Fibroblast of skin of abdomen (primary cell): ENCODE measurements around the gene SIPA1.
"Not testable (repeated sequence)": the region's sequence is repeated elsewhere in the genome, so short reads cannot be mapped to it uniquely, and the experiment has no call there.

Experiments used
- DNase-seq: peaks from one replicate; pipeline ENCODE4 v3.0.0-alpha.2; 2013

Gene SIPA1

DNA sequence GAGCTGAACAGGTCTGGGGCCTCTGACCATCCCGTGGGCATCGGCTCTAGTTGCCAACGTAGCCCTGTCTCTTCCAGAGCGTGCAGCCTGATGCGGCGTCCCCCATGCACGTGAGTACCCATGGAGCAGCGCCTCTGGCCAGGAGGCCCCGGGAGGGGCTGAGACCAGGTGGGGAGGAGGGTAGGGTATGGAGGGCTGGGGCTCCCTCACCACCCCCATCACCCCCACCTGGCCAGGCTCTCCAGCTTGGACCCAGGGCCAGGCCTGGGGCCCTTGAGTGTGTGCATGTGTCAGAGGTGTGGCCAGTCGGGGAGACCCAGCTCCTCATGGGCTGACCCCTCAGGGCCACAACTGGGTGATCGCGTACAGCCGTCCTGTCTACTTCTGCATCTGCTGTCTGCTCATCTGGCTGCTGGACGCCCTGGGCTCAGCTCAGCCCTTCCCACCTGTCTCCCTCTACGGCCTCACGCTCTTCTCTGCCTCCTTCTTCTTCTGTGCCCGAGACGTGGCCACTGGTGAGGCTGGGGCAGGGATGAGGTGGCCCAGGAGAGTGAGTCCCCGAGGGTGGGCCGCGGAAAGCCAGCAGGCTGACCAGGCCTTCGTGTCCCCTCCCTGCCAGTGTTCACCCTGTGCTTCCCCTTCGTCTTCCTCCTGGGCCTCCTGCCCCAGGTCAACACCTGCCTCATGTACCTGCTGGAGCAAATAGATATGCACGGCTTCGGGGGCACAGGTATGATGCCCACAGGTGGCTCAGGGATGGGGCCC is 13.9 kb upstream of the SIPA1 start:
- DNase-seq = no peak

DNA sequence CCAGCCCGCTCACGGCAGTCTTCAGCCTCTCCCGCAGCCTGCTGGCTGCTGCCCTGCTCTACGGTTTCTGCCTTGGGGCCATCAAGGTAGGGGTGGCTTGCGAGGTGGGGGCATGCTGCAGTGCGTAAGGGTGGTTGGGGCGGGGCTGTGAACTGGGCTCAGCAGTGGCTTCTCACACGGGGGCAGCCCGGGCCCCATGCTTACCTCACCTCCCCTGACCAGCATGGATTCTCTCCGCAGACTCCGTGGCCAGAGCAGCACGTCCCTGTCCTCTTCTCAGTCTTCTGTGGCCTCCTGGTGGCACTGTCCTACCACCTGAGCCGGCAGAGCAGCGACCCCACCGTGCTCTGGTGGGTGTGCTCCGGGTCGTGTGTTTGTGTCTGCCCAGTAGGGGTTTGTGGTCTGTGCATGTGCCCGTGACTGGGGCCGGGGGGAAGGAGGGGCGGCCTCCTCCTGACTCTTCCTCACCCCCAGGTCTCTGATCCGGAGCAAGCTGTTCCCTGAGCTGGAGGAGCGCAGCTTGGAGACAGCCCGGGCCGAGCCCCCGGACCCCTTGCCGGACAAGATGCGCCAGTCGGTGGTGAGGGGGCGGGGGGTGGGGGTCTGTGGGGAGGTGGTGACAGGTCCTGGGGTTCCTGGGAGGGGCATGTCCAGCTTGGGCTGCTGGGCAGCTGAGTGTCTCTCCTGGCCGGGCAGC is 12.8 kb upstream of the SIPA1 start:
- no peak for DNase-seq

DNA sequence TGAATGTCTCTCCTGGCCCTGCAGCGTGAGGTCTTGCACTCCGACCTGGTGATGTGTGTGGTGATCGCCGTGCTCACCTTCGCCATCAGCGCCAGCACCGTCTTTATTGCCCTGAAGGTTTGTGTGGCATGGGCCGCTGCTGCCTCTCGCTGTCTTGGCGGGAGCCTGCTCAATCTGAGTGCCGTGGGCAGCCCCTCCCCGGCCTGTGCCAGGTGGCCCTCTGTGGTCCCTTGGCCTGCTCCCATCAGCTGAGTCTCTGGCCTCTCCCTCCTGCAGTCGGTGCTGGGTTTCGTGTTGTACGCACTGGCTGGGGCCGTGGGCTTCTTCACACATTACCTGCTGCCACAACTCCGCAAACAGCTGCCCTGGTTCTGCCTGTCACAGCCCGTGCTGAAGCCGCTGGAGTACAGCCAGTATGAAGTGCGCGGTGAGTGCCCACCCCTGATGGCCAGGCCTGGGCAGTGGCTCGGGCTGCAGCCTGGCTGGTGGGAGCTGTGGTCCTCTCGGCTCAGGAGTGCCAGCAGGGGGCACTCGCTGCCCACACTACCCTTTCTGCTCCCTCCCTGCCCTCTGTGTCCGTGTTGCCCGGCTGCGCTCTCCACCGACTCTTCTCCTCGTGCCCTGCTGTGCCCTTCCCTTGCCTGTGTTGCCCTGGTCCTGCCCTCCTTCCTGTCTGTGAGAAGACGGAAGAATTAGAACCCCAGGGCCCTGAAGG is 12.1 kb upstream of the SIPA1 start:
- no peak for DNase-seq

DNA sequence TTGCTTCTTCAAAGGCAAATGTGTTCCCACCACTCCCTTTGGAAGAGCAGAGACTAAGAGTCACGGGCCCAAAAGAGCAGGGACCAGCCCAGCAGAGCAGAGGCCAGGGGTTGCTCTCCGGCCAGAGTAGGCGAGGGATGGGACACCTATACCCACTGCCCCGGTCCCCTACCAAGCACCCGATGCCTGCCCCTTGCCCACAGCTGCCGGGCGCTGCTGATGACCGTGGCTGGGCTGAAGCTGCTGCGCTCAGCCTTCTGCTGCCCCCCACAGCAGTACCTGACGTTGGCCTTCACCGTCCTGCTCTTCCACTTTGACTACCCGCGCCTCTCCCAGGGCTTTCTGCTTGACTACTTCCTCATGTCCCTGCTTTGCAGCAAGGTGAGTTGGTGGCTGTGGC is 10.7 kb upstream of the SIPA1 start:
- no peak for DNase-seq

DNA sequence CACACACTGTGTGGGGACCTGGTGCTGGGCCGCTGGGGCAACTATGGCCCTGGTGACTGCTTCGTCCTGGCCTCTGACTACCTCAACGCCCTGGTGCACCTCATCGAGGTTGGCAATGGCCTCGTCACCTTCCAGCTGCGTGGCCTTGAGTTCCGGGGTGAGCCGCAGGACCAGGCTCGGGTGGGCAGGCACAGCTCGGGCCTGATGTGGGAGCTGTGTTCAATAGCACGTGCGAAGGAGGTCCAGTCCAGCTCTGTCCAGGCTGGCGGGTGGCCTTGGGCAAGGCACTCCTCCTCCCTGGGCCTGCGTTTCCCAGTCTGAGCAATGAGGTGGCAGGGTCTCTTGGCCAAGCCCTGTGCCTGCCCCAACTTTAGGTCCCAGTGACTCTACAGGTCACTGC is 8.3 kb upstream of the SIPA1 start:
- no peak for DNase-seq

DNA sequence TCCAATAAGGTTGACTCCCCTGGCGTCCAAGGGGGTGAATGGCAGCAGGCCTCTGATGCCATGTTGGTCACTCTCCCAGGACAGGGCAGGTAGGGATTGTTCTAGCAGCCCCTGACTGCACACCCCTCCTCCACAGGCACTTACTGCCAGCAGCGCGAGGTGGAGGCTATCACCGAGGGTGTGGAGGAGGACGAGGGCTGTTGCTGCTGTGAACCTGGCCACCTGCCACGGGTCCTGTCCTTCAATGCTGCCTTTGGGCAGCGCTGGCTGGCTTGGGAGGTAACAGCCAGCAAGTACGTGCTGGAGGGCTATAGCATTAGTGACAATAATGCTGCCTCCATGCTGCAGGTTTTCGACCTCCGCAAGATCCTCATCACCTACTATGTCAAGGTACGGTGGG is 7.7 kb upstream of the SIPA1 start:
- no peak for DNase-seq

DNA sequence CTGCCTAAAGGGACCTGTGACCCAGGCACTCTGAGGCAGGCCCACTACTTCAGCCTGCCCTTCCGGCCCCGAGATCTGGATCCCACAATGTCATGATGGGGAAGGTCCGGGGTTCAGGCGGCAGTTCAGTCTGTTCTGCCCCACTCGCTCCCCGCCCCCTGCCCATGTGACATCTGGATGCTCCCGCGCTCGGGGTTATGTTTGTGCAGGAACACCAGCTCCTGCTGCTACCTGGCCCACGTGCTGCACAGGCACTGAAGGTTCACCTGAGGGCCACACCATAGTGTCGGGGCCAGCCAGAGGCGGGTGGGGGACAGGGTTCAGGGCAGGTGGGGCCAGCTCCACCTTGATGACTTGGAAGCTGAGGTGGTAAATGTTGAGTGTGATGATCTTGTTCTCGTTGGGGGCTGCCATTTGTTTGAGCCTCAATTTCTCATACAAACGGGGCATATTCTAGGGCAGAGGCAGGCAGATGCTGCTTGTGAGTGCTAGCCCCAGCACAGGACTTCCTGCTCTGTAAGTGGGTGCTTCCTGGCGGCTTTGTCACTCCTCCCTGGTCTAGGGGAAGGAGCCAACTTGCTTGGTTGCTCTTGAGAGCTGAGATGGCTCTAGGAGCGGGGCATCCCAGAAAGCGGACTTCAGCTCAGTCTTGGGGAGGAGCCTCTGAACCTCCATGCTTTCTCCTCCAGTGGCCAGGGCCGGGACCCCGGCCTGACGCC is 4.4 kb upstream of the SIPA1 start:
- no peak for DNase-seq

DNA sequence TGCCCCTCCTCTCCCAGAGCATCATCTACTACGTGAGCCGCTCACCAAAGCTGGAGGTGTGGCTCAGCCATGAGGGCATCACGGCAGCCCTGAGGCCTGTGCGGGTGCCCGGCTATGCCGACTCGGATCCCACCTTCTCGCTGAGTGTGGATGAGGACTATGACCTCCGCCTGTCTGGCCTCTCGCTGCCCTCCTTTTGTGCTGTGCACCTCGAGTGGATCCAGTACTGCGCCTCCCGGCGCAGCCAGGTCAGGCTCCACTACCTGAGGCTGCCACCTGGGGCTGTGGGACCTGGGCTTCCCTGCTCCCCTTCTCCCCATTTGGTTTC is 3.8 kb upstream of the SIPA1 start:
- no peak for DNase-seq

DNA sequence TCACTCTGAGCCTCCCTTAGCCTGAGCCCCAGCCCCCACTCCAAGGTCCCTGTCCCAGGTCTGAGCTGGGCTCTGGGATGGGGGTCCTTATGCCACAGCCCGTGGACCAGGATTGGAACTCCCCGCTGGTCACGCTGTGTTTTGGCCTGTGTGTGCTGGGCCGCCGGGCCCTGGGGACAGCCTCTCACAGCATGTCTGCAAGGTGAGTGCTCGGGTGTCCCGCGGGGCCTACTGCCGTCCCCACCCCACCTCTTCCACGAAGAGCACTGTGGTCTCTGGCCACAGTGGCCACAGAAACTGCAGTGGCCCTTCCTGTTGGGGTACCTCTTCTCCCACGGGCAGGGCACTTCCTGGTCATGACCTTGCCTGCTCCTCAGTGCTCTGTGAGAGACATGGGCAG is 3.5 kb upstream of the SIPA1 start:
- DNase-seq = no peak

DNA sequence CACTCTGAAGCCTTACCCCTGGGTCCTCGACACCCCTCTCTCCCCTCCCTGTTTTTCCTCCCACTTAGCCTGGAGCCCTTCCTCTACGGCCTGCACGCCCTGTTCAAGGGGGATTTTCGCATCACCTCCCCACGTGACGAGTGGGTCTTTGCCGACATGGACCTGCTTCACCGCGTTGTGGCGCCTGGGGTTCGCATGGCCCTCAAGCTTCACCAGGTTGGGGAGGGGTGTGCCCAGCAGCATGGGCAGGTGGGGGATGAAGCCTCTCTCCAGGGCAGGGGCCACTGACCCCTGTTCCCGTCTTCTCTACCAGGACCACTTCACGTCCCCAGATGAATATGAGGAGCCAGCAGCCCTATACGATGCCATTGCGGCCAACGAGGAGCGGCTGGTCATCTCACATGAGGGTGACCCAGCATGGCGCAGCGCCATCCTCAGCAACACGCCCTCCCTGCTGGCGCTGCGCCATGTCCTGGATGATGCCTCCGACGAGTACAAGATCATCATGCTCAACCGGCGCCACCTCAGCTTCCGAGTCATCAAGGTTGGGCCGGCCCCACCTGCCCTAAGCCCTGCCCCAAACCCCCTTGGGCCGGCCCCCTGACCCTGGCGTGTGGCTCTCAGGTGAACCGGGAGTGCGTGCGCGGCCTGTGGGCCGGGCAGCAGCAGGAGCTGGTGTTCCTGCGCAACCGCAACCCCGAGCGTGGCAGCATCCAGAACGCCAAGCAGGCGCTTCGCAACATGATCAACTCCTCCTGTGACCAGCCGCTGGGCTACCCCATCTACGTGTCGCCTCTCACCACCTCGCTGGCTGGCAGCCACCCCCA is 2.8 kb upstream of the SIPA1 start:
- no peak for DNase-seq

DNA sequence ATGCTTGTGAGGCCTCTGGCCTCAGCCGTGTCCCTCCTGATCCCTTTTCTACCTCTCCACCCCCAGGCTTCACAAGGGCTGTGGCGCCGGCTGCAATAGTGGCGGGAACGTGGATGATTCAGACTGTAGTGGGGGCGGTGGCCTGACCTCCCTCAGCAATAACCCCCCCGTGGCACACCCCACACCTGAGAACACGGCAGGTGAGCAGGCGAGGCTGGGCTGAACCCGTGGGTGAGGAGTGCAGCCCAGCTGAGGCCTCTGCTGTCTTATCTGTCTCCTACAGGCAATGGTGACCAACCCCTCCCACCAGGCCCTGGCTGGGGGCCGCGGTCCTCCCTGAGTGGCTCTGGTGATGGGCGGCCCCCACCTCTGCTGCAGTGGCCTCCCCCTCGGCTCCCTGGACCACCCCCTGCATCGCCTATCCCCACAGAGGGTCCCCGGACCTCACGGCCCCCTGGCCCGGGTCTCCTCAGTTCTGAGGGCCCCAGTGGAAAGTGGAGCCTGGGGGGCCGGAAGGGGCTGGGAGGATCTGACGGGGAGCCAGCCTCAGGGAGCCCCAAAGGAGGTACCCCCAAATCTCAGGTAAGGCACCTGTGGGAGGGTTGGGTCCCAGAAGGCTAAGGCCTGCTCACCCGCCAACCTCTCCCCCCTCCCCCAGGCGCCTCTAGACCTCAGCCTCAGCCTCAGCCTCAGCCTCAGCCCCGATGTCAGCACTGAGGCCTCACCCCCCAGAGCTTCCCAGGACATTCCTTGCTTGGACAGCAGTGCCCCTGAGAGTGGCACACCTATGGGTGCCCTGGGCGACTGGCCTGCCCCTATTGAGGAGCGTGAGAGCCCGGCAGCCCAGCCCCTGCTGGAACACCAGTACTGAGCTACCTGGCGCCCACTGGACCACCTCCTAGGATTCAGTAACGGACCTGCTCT is 1.5 kb upstream of the SIPA1 start:
- DNase-seq = no peak

DNA sequence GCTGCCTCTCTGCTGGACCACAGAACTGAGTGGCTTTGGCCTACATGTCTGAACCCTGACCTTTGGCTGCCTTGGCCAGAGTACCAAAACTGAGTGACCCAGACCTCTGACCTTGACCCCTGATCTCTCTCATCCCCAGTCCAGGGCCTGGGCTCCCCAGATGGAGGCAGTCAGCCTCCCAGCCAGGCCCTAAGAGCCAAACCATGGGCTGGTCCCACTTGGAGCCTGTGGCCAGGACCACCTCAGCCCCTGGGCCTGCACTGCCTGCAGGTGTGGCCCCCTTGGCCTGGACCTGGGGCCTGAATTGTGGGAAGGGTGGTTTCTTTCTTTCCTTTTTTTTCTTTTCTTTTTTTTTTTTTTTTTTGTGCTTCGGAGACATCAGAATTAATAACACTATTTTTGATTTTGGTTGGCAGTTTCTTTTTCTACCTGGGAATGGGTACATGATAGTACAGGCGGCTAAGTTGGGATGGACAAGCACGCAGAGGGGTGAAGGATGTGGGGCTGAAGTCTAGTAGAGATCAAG is 806 bp upstream of the SIPA1 start:
- DNase-seq = no peak

DNA sequence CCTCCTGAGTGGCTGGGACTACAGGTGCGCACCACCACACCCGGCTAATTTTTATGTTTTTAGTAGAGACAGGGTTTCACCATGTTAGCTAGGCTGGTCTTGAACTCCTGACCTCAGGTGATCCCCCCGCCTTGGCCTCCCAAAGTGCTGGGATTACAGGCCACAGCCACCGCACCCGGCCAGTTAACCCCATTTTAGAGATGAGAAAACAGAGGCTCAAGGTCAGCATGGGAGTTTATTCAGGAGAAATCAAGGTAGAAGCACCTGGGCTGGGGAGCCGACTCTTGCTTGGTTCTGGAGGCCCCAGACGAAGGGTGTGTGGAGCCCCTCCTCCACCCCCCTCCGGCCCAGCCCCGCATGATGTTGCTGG is 1.3 kb downstream of the SIPA1 start:
- DNase-seq = not testable (repeated sequence)

DNA sequence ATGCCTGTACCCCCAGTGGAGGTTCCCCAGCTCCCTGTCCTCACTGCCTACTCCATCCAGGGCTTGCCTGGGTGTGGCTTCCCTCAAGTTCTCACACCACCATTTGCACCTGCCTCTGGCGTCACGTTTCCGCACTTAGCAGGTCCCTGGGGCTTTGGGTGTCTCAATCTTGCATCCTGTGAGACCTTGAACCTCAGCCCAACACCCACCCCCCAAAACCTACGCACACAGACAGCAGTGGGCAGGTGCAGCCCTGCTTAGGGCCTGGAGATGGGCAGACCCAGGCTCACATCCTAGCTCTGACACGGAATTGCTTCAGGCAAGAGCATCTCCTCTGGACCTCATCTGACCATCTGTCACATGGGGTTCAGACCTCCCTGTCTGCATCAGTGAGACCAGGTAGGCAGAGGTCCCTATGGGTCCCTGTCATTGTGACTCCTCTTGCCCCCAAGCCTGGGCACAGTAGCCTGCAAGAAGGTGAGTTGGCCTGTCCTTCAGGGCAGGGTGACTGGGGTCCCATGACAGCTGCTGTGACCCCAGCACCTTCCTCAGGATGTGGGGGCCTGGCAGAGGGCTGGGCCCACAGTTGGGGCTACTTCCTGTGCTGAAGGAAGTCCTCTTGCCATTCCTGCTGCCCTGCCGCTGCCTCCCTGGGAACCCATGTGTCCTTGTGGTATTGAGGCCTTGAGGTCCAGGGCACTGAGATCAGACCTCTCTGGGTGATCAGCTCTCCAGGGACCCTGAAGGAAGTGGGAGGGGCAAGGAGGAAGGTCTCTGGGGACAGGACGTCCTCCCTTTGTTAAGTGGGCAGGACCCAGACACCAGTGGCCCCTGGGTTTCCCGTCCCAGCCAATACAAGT is 2.0 kb downstream of the SIPA1 start:
- no peak for DNase-seq

DNA sequence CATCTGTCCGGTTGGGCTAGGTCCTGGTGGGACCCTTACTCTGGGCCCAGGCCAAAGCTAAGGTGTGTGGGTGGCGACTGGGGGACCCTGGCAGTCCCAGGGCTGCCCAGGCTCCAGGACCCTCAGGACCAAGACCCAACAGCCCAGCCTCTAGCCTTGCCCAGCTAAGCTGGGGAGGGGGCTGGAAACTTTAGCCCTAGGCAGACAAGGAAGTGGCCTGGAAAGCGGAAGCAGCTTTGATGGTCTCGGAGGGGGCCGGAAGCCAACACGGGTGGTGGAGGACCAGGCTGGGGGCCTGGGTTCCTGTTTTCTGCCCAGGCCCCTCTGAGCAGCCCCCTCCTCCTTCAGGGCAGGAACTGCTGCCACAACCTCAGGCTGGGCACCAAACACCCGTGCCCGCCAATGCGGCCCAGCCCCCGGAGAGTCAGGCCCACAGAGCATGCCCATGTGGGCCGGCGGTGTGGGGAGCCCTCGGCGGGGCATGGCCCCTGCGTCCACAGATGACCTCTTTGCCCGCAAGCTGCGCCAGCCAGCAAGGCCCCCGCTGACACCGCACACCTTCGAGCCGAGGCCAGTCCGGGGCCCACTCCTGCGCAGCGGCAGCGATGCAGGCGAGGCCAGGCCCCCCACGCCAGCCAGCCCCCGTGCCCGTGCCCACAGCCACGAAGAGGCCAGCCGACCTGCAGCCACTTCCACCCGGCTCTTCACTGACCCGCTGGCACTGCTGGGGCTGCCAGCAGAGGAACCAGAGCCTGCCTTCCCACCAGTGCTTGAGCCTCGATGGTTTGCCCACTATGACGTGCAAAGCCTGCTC is 2.8 kb downstream of the SIPA1 start:
- DNase-seq = no peak

DNA sequence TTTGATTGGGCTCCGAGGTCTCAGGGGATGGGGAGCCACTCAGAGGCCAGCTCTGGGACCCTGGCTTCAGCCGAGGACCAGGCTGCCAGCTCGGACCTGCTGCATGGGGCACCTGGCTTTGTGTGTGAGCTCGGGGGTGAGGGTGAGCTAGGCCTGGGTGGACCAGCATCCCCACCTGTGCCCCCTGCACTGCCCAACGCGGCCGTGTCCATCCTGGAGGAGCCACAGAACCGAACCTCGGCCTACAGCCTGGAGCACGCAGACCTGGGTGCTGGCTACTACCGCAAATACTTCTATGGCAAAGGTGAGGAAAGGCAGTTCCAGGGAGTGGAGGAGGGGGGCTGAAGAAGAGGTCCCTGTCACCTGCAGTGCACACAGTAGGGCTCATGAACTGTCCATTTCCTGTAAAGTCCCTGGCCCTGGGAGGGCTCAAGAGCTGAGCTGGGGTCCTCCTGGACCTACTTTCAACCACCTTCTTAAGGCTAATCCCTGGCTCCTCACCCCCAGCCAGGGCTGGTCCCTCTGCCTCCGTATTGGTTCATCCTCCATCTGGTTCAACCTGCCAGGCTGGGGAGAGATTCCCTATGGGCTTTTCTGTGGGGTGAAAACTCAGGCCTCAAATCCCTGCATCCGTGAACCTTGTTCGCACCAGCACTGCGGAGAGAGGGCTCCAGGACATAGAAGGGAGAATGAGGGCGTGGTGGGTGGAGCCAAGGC is 3.6 kb downstream of the SIPA1 start:
- no peak for DNase-seq

DNA sequence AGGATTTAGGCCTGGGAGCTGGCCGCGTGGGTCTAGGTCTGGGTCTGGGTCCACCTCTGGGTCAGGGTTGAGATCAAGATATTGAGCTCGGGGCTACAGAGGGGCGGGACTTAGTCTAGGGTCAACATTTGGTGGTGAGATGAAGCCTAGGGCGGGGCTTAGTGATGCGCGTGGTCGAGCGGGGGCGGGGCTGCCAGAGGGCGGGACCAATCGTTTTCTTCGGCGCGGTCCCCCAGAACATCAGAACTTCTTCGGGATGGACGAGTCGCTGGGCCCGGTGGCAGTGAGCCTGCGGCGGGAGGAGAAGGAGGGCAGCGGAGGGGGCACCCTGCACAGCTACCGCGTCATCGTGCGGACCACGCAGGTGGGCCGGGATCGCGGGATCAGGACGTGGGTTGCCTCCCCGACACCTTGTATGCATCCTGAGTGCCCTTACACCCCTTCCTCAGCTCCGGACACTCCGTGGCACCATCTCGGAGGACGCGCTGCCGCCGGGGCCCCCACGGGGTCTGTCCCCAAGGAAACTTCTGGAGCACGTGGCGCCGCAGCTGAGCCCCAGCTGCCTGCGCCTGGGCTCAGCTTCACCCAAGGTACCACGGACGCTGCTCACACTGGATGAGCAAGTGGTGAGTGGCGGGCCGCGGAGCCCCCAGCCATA is 4.2 kb downstream of the SIPA1 start:
- no peak for DNase-seq

DNA sequence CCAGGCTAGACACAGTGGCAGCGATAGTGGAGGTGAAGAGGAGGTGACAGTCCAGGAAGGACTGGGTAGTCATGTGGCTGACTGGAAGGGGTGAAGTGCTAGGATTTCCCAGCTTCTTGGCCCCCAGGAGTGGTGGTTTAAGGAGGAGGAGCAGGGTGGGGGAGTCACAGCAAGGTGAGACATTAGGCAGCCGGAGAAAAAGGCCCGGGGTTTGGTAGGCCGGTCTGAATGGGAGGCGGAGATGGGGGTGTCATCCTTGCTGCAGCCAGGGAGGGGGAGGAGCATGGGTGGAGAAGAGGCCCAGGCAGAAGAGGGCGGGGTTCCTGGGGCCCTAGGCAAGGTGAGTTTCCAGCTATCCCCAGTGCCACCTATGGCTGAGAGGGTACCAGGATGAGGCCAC is 6.1 kb downstream of the SIPA1 start:
- no peak for DNase-seq
